ENCODE measurements around the gene ERC2. TPM values are rescaled to one million over a fixed set of nuclear protein-coding genes. Genes with fewer than 3 reads are reported as not detected.

The ERC2 gene
- total RNA-seq, 1 donor from 2014 or later: 7.4 TPM

GRCh38 chr3:55626279-55626665 is 842.0 kb downstream of the ERC2 start:
- no peak overlapping the region for H3K4me3 ChIP-seq (ENCODE audit: insufficient read depth, low read depth, low read length)

GRCh38 chr3:55624238-55624637 is 844.0 kb downstream of the ERC2 start:
- H3K27ac Mint-ChIP-seq (ENCODE audit: unreplicated experiment): peak overlapping the region; percentile 59
- Histone ChIP-seq H3K36me3 (ENCODE audit: insufficient read depth, low read length) (no peaks in the 10 kb centered on the region), H2AFZ (ENCODE audit: low read depth, low read length) (no peak overlapping the region), H3K27me3 (ENCODE audit: insufficient read depth, low read length) (no peaks in the 10 kb centered on the region), H3K27ac (ENCODE audit: low read depth, low read length) (no peak overlapping the region), H4K20me1 (ENCODE audit: insufficient read depth, low read length) (no peaks in the 10 kb centered on the region), H3K4me2 (ENCODE audit: low read length) (peak overlapping the region; percentile 15), H3K79me2 (ENCODE audit: insufficient read depth, low read length) (no peaks in the 10 kb centered on the region), H3K4me1 (ENCODE audit: insufficient read depth, low read length) (peaks cover 38% of the 10 kb centered on the region), H3K4me3 (ENCODE audit: insufficient read depth, low read depth, low read length) (no peak overlapping the region), H3K9ac (ENCODE audit: low read length) (no peak overlapping the region), H3K9me3 (ENCODE audit: insufficient read depth, low read depth, low read length) (no peaks in the 10 kb centered on the region)
- DNase-seq (ENCODE audit: low read depth) (peak; percentile 54), FAIRE-seq (peak; percentile 37)
- H3K9me3 Mint-ChIP-seq (ENCODE audit: unreplicated experiment): no peaks in the 10 kb centered on the region
- peaks cover 52% of the 10 kb centered on the region for H3K4me1 Mint-ChIP-seq (ENCODE audit: low read depth, unreplicated experiment)
- no peaks in the 10 kb centered on the region for H3K27me3 Mint-ChIP-seq (ENCODE audit: low read depth, unreplicated experiment)
- no peaks in the 10 kb centered on the region for H3K36me3 Mint-ChIP-seq (ENCODE audit: low read depth, unreplicated experiment)
- peak overlapping the region; percentile 8 for H3K4me3 Mint-ChIP-seq (ENCODE audit: unreplicated experiment)
- no peak for TF ChIP-seq EZH2 (IDR thresholded peaks at IDR 0.05; ENCODE audit: insufficient read depth, low read length)
- no peak for TF ChIP-seq CTCF (IDR thresholded peaks at IDR 0.05; ENCODE audit: insufficient read depth, low read depth, low read length)

More at GRCh38 chr3:55626279-55626665, 842.0 kb downstream of the ERC2 start:
- H3K79me2 ChIP-seq (ENCODE audit: insufficient read depth, low read length): no peaks in the 10 kb centered on the region
- H3K4me1 ChIP-seq (ENCODE audit: insufficient read depth, low read length): peaks cover 29% of the 10 kb centered on the region
- H3K27me3 ChIP-seq (ENCODE audit: insufficient read depth, low read length): no peaks in the 10 kb centered on the region
- Mint-ChIP-seq H3K4me3 (ENCODE audit: unreplicated experiment) (no peak overlapping the region), H3K4me1 (ENCODE audit: low read depth, unreplicated experiment) (peaks cover 45% of the 10 kb centered on the region), H3K36me3 (ENCODE audit: low read depth, unreplicated experiment) (no peaks in the 10 kb centered on the region), H3K9me3 (ENCODE audit: unreplicated experiment) (no peaks in the 10 kb centered on the region), H3K27me3 (ENCODE audit: low read depth, unreplicated experiment) (peaks cover 2% of the 10 kb centered on the region), H3K27ac (ENCODE audit: unreplicated experiment) (peak overlapping the region; percentile 51)
- FAIRE-seq: no peak
- no peaks in the 10 kb centered on the region for H3K9me3 ChIP-seq (ENCODE audit: insufficient read depth, low read depth, low read length)
- no peak overlapping the region for H3K9ac ChIP-seq (ENCODE audit: low read length)
- H2AFZ ChIP-seq (ENCODE audit: low read depth, low read length): no peak overlapping the region
- H3K27ac ChIP-seq (ENCODE audit: low read depth, low read length): no peak overlapping the region
- TF ChIP-seq CTCF (IDR thresholded peaks at IDR 0.05; ENCODE audit: insufficient read depth, low read depth, low read length): no peak
- TF ChIP-seq EZH2 (IDR thresholded peaks at IDR 0.05; ENCODE audit: insufficient read depth, low read length): no peak
- no peaks in the 10 kb centered on the region for H3K36me3 ChIP-seq (ENCODE audit: insufficient read depth, low read length)
- H4K20me1 ChIP-seq (ENCODE audit: insufficient read depth, low read length): no peaks in the 10 kb centered on the region
- H3K4me2 ChIP-seq (ENCODE audit: low read length): no peak overlapping the region
- no peak for DNase-seq (ENCODE audit: low read depth)

GRCh38 chr3:55623786-55624185 is 844.5 kb downstream of the ERC2 start:
- Mint-ChIP-seq H3K4me1 (ENCODE audit: low read depth, unreplicated experiment) (peaks cover 52% of the 10 kb centered on the region), H3K36me3 (ENCODE audit: low read depth, unreplicated experiment) (no peaks in the 10 kb centered on the region), H3K4me3 (ENCODE audit: unreplicated experiment) (no peak overlapping the region), H3K27me3 (ENCODE audit: low read depth, unreplicated experiment) (no peaks in the 10 kb centered on the region), H3K27ac (ENCODE audit: unreplicated experiment) (peak overlapping the region; percentile 59), H3K9me3 (ENCODE audit: unreplicated experiment) (no peaks in the 10 kb centered on the region)
- DNase-seq (ENCODE audit: low read depth) (no peak), FAIRE-seq (no peak)
- no peaks in the 10 kb centered on the region for H3K9me3 ChIP-seq (ENCODE audit: insufficient read depth, low read depth, low read length)
- H3K79me2 ChIP-seq (ENCODE audit: insufficient read depth, low read length): no peaks in the 10 kb centered on the region
- H3K9ac ChIP-seq (ENCODE audit: low read length): no peak overlapping the region
- TF ChIP-seq CTCF (IDR thresholded peaks at IDR 0.05; ENCODE audit: insufficient read depth, low read depth, low read length): no peak
- TF ChIP-seq EZH2 (IDR thresholded peaks at IDR 0.05; ENCODE audit: insufficient read depth, low read length): no peak
- H3K4me2 ChIP-seq (ENCODE audit: low read length): peak overlapping the region; percentile 15
- no peaks in the 10 kb centered on the region for H3K36me3 ChIP-seq (ENCODE audit: insufficient read depth, low read length)
- H3K4me1 ChIP-seq (ENCODE audit: insufficient read depth, low read length): peaks cover 38% of the 10 kb centered on the region
- H2AFZ ChIP-seq (ENCODE audit: low read depth, low read length): no peak overlapping the region
- no peaks in the 10 kb centered on the region for H3K27me3 ChIP-seq (ENCODE audit: insufficient read depth, low read length)
- H3K27ac ChIP-seq (ENCODE audit: low read depth, low read length): no peak overlapping the region
- H4K20me1 ChIP-seq (ENCODE audit: insufficient read depth, low read length): no peaks in the 10 kb centered on the region
- H3K4me3 ChIP-seq (ENCODE audit: insufficient read depth, low read depth, low read length): no peak overlapping the region

Measured in astrocyte (in vitro differentiated cells and primary cell).